Right lobe of liver (tissue), 6 donors: ENCODE data around the gene OR1M1. TPM values are rescaled to one million over a fixed set of nuclear protein-coding genes. Genes with fewer than 3 reads are reported as not detected.
"Not testable (repeated sequence)": the region's sequence is repeated elsewhere in the genome, so short reads cannot be mapped to it uniquely, and the experiment has no call there.

ENCODE experiments used
- ATAC-seq, 4 donors: fragments of 200-7000 bp; cut with Tn5 transposase; one replicate each; pipeline ENCODE4 v1.9.1; 2020; ENCODE audit warnings: mild to moderate bottlenecking in 4 of 4, moderate library complexity in 4 of 4
- DNase-seq, 3 donors: peaks; one replicate each; pipeline ENCODE4 v3.0.0-alpha.2; 2020
- H3K27ac ChIP-seq, 3 donors: fragments of 200-600 bp; one replicate each; pipeline ENCODE4 v1.8.0; 2022
- H3K27me3 ChIP-seq, 2 donors: fragments of 200-600 bp; one replicate each; pipeline ENCODE4 v1.8.0; 2022
- H3K36me3 ChIP-seq, 4 donors: fragments of 200-600 bp; sonication (generic) in 1 of 4; one replicate each; pipeline versions ENCODE4 v1.5.1 to v1.8.0; 2017 to 2022; ENCODE audit warnings: control low read depth in 1 of 4
- H3K4me1 ChIP-seq, 4 donors: fragments of 200-600 bp; sonication (generic) in 1 of 4; one replicate each; pipeline versions ENCODE4 v1.5.1 to v1.8.0; 2017 to 2022; ENCODE audit warnings: control low read depth in 1 of 4
- H3K4me3 ChIP-seq, 3 donors: fragments of 200-600 bp; one replicate each; pipeline ENCODE4 v1.8.0; 2022
- H3K9me3 ChIP-seq, 4 donors: fragments of 200-600 bp; sonication (generic) in 1 of 4; one replicate each; pipeline versions ENCODE4 v1.5.1 to v1.8.0; 2017 to 2022; ENCODE audit warnings: control low read depth in 1 of 4
- POLR2A ChIP-seq: fragments of 450-650 bp; IDR thresholded peaks from one replicate; pipeline ENCODE4 v1.6.1; 2017; ENCODE audit warnings: antibody characterized with exemption, mild to moderate bottlenecking
- WGBS: methylation state at CpG from one replicate; pipeline ENCODE4 v1.1.6; 2018; ENCODE audit warnings: low coverage, low lambda C conversion rate; ENCODE audit not compliant: insufficient coverage; ENCODE audit errors: missing lambda C conversion rate; 5-methylcytosine and 5-hydroxymethylcytosine counted together
- intact Hi-C, 2 donors: fragments of 100-400 bp; cut with DNase I; formaldehyde crosslinking; loops; one replicate each; pipeline versions ENCODE4 v1.11.2 to v1.14.1; 2022
- total RNA-seq, 6 experiments: library from RNA; depleted of rRNA in 2 of 6; stranded (reverse); fragments of >200 nt in 2 of 6; fragmentation: NEBNext Ultra II Directional in 3 of 6; extraction: Animal tissue kit (Norgen Biotek cat#: 25700) in 3 of 6; gene quantifications; one replicate each; pipeline versions ENCODE4 v1.1.0 to v1.2.4, GENCODE V29; 2016 to 2023
- TF ChIP-seq, protein P1 (sequence below), 4 donors: fragments of 200-600 bp in 3 of 4; fragments of 450-650 bp in 1 of 4; IDR thresholded peaks; one replicate each; pipeline versions ENCODE4 v1.5.1 to v1.8.0; 2016 to 2022; ENCODE audit warnings: antibody characterized with exemption in 4 of 4, mild to moderate bottlenecking in 2 of 4
- donor health status: DM: no; HTN: yes; CAD: no.
- donor health status: DM: no; HTN: no; CAD: no.
- donor health status: DM: no; HTN: no; CAD: no.
- donor health status: DM: no; HTN: yes; CAD: no.
- donor health status: DM: no; HTN: yes; CAD: no.

Gene OR1M1
- total RNA-seq, 6 experiments from 2014 or later: not detected

DNA sequence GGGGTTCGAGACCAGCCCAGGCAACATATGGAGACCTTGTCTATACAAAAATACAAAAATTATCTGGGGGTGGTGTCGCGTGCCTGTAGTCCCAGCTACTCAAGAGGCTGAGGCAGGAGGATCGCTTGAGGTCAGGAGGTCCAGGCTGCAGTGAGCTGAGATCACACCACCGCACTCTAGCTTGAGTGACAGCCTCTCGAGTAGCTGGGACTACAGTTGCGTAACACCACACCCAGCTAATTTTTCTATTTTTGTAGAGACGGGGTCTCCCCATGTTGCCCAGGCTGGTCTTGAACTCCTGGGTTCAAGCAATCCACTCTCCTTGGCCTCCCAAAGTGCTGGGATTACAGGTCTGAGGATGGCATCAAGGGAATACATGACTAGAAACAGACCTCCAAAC, 45.8 kb upstream of the OR1M1 start:
- no peaks in the 10 kb centered on the region for H3K4me1 ChIP-seq
- intact Hi-C loops: no loop called here
- H3K4me3 ChIP-seq: no peak overlapping the region
- DNase-seq: no peak
- TF ChIP-seq, protein P1, sequence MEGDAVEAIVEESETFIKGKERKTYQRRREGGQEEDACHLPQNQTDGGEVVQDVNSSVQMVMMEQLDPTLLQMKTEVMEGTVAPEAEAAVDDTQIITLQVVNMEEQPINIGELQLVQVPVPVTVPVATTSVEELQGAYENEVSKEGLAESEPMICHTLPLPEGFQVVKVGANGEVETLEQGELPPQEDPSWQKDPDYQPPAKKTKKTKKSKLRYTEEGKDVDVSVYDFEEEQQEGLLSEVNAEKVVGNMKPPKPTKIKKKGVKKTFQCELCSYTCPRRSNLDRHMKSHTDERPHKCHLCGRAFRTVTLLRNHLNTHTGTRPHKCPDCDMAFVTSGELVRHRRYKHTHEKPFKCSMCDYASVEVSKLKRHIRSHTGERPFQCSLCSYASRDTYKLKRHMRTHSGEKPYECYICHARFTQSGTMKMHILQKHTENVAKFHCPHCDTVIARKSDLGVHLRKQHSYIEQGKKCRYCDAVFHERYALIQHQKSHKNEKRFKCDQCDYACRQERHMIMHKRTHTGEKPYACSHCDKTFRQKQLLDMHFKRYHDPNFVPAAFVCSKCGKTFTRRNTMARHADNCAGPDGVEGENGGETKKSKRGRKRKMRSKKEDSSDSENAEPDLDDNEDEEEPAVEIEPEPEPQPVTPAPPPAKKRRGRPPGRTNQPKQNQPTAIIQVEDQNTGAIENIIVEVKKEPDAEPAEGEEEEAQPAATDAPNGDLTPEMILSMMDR (IDR thresholded peaks at IDR 0.05): no peak
- no peak for TF ChIP-seq POLR2A
- no peak for ATAC-seq
- H3K27ac ChIP-seq: no peak overlapping the region
- no peaks in the 10 kb centered on the region for H3K9me3 ChIP-seq
- no peaks in the 10 kb centered on the region for H3K27me3 ChIP-seq
- WGBS: 59% methylated on average over 2 of the region's 8 CpGs
- H3K36me3 ChIP-seq: no peaks in the 10 kb centered on the region

DNA sequence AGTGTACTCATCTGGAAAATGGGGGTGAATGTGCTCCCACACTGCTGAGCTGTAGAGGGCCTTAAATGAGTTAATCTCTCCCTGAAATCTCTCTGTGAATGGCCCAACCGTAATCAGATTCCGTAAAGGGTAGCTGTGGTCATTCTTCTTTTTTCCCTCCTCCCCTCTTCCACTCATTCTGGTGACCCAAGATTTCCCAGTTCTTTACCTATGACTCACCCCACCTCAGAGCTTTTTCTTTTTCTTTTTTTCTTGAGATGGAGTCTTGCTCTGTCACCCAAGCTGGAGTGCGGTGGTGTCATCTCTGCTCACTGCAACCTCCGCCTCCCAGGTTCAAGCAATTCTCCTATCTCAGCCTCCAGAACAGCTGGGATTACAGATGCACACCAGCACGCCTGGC, 43.3 kb upstream of the OR1M1 start:
- ATAC-seq: no peak
- H3K27me3 ChIP-seq: no peaks in the 10 kb centered on the region
- DNase-seq: no peak
- H3K36me3 ChIP-seq: no peaks in the 10 kb centered on the region
- no peak overlapping the region for H3K27ac ChIP-seq
- TF ChIP-seq, protein P1 (IDR thresholded peaks at IDR 0.05): no peak
- no peak for TF ChIP-seq POLR2A
- H3K4me1 ChIP-seq: no peaks in the 10 kb centered on the region
- intact Hi-C loops: no loop called here
- no peak overlapping the region for H3K4me3 ChIP-seq
- H3K9me3 ChIP-seq: no peaks in the 10 kb centered on the region
- WGBS: 81% methylated on average over 5 of the region's 5 CpGs

DNA sequence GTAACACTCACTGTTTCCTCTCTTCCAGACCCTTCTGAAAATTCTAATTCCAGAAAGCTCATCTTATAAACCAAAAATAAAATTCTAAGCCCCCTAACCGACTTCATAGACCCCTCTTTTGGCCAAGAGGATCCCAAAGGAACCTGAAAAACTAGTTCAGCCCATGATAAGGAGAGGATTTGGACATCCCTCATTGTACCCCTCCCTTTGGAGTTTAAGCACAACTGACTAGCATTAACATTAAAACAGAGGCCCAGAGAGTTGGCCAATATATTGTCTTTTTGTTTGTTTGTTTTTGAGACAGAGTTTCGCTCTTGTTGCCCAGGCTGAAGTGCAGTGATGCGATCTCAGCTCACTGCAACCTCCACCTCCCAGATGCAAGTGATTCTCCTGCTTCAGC, 42.4 kb upstream of the OR1M1 start:
- TF ChIP-seq, protein P1 (IDR thresholded peaks at IDR 0.05): no peak
- no peak for TF ChIP-seq POLR2A
- intact Hi-C loops: no loop called here
- Histone ChIP-seq H3K36me3 (no peaks in the 10 kb centered on the region), H3K9me3 (no peaks in the 10 kb centered on the region), H3K27me3 (no peaks in the 10 kb centered on the region), H3K27ac (no peak overlapping the region), H3K4me1 (no peaks in the 10 kb centered on the region), H3K4me3 (no peak overlapping the region)
- 45% methylated on average over 3 of the region's 3 CpGs for WGBS
- ATAC-seq: no peak
- no peak for DNase-seq

DNA sequence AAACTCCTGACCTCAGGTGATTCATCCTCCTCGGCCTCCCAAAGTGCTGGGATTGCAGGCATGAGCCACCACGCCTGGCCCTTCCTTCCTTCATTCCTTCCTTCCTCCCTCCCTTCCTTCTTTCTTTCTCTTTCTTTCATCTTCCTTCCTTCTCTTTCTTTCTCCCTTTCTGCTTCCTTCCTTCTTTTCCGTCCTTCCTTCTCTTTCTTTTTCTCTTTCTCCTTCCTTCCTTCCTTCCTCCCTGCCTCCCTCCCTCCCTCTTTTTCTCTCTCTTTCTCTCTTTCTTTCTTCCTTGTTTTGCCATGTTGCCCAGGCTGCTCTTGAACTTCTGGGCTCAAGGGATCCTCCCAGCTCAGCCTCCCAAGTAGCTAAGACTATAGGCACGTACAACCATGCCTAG, 40.2 kb upstream of the OR1M1 start:
- no peak for ATAC-seq
- Histone ChIP-seq H3K9me3 (no peaks in the 10 kb centered on the region), H3K27ac (no peak overlapping the region), H3K4me3 (no peak overlapping the region), H3K4me1 (no peaks in the 10 kb centered on the region), H3K27me3 (no peaks in the 10 kb centered on the region), H3K36me3 (no peaks in the 10 kb centered on the region)
- intact Hi-C loops: no loop called here
- TF ChIP-seq, protein P1 (IDR thresholded peaks at IDR 0.05): no peak
- no peak for TF ChIP-seq POLR2A
- WGBS: 28% methylated on average over 3 of the region's 4 CpGs
- no peak for DNase-seq

DNA sequence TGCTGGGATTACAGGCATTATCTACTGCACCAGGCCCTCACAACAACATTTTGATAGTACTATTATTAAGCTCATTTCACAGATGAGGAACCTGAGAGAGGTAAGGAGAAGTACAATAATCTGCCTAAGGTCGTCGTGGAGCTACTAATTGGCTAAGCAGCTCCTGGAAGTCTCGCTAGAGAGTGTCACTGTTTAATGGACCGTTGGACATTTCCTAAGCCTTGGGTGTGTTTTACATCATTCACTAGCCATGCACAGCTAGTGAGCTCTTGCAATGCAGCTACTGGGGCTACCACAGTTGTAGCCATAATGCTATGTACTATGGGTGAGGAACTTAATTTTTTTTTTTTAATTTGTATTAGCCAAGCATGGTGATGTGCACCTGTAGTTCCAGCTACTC, 34.0 kb upstream of the OR1M1 start:
- ATAC-seq: no peak
- intact Hi-C loops: no loop called here
- WGBS: 59% methylated on average over 4 of the region's 4 CpGs
- Histone ChIP-seq H3K27me3 (no peaks in the 10 kb centered on the region), H3K36me3 (no peaks in the 10 kb centered on the region), H3K4me3 (no peak overlapping the region), H3K4me1 (no peaks in the 10 kb centered on the region), H3K27ac (no peak overlapping the region), H3K9me3 (no peaks in the 10 kb centered on the region)
- no peak for TF ChIP-seq POLR2A
- TF ChIP-seq, protein P1 (IDR thresholded peaks at IDR 0.05): no peak
- no peak for DNase-seq

DNA sequence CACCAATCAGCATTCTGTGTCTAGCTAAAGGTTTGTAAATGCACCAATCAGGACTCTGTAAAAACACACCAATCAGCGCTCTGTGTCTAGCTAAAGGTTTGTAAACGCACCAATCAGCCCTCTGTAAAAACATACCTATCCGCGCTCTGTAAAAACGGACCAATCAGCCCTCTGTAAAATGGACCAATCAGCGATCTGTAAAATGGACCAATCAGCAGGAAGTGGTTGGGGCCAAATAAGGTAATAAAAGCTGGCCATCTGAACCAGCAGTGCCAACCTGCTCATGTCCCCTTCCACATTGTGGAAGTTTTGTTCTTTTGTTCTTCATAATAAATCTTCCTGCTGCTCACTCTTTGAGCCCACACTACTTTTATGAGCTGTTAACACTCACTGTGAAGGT, 33.2 kb upstream of the OR1M1 start:
- intact Hi-C loops, ATAC-seq, H3K36me3 ChIP-seq, DNase-seq, H3K4me3 ChIP-seq, H3K4me1 ChIP-seq, H3K9me3 ChIP-seq, H3K27ac ChIP-seq, H3K27me3 ChIP-seq: not testable (repeated sequence)
- WGBS: 89% methylated on average over 6 of the region's 6 CpGs
